T-cell (primary cell): ENCODE results near the gene TECR. TPM values are rescaled to one million over a fixed set of nuclear protein-coding genes. Genes with fewer than 3 reads are reported as not detected.
A peak's percentile ranks its signal among the peaks of the same experiment; 100 is the strongest.

ENCODE experiments used
- ATAC-seq, 4 experiments: fragments of 200-7000 bp in 3 of 4; fragments of 150-1000 bp in 1 of 4; cut with Tn5 transposase; replicated peaks in 1 of 4; 1 replicate in 3 of 4; 2 replicates in 1 of 4; pipeline ENCODE4 v1.10.0; 2021; ENCODE audit warnings: moderate library complexity in 3 of 4, mild to moderate bottlenecking in 2 of 4, moderate number of reproducible peaks in 1 of 4
- CTCF ChIA-PET, 2 donors: fragments of 300-600 bp; sonication (Branson Sonifier 250); formaldehyde crosslinking; loops; one replicate each; lab custom pipeline; 2022; ENCODE audit warnings: antibody characterized with exemption in 2 of 2; lab: Charles Lee
- POLR2A ChIA-PET, 2 donors: fragments of 300-600 bp; sonication (Branson Sonifier 250); formaldehyde crosslinking; loops; one replicate each; lab custom pipeline; 2022; ENCODE audit warnings: antibody characterized with exemption in 2 of 2; lab: Charles Lee
- DNase-seq, 35 experiments: peaks; one replicate each; pipeline versions ENCODE4 v3.0.0 to v3.0.0-alpha.2; 2013 to 2023
- H3K27ac ChIP-seq: one replicate; pipeline ENCODE4 v1.5.1; 2013; ENCODE audit warnings: low read length
- H3K27me3 ChIP-seq, 2 experiments: replicated peaks in 1 of 2; 1 replicate in 1 of 2; 2 replicates in 1 of 2; pipeline versions ENCODE4 v1.6.1 to v1.7.0; 2013; ENCODE audit warnings: low read length in 1 of 2, mixed read lengths in 1 of 2; ENCODE audit not compliant: control insufficient read depth in 2 of 2, insufficient read depth in 2 of 2; ENCODE audit errors: extremely low read depth in 1 of 2
- H3K36me3 ChIP-seq, 2 donors: 1 replicate in 1 of 2; 2 replicates in 1 of 2; pipeline versions ENCODE4 v1.6.1 to v1.7.0; 2013; ENCODE audit warnings: low read length in 1 of 2; ENCODE audit not compliant: control insufficient read depth in 2 of 2, insufficient read depth in 1 of 2; ENCODE audit errors: extremely low read depth in 1 of 2
- H3K4me1 ChIP-seq, 2 experiments: 1 replicate in 1 of 2; 2 replicates in 1 of 2; pipeline versions ENCODE4 v1.6.1 to v1.7.0; 2013; ENCODE audit warnings: low read length in 2 of 2, mixed read lengths in 1 of 2; ENCODE audit not compliant: insufficient read depth in 2 of 2, control insufficient read depth in 1 of 2; ENCODE audit errors: extremely low read depth in 1 of 2
- H3K4me3 ChIP-seq, 2 donors: 1 replicate in 1 of 2; 2 replicates in 1 of 2; pipeline versions ENCODE4 v1.5.1 to v1.7.0; 2013; ENCODE audit warnings: mild to moderate bottlenecking in 2 of 2, low read length in 1 of 2, moderate library complexity in 1 of 2; ENCODE audit not compliant: control insufficient read depth in 1 of 2; ENCODE audit errors: extremely low read depth in 1 of 2
- H3K9me3 ChIP-seq: 2 replicates; pipeline ENCODE4 v1.7.0; 2013
- H3K27ac Mint-ChIP-seq, 2 donors: one replicate each; pipeline ENCODE4 v1.8.0; 2020 to 2021; ENCODE audit warnings: mild to moderate bottlenecking in 2 of 2, mixed read lengths in 2 of 2
- H3K27me3 Mint-ChIP-seq, 2 donors: one replicate each; pipeline ENCODE4 v1.8.0; 2021 to 2022; ENCODE audit warnings: mixed read lengths in 2 of 2
- H3K36me3 Mint-ChIP-seq: one replicate; pipeline ENCODE4 v1.8.0; 2021; ENCODE audit warnings: mixed read lengths
- H3K4me1 Mint-ChIP-seq, 3 donors: one replicate each; pipeline ENCODE4 v1.8.0; 2020 to 2022; ENCODE audit warnings: mixed read lengths in 3 of 3, mild to moderate bottlenecking in 1 of 3
- H3K4me3 Mint-ChIP-seq, 3 donors: one replicate each; pipeline ENCODE4 v1.8.0; 2020 to 2022; ENCODE audit warnings: mild to moderate bottlenecking in 3 of 3, mixed read lengths in 3 of 3, moderate library complexity in 3 of 3
- H3K9me3 Mint-ChIP-seq, 3 donors: one replicate each; pipeline ENCODE4 v1.8.0; 2020 to 2022; ENCODE audit warnings: mixed read lengths in 3 of 3
- WGBS: methylation state at CpG from one replicate; pipeline ENCODE4 v1.1.5; 2013; ENCODE audit warnings: missing lambda C conversion rate; ENCODE audit not compliant: insufficient coverage; 5-methylcytosine and 5-hydroxymethylcytosine counted together
- total RNA-seq, 35 experiments: library from RNA in 6 of 35; stranded (reverse) in 6 of 35; fragments of 120-200 nt in 1 of 35; gene quantifications; one replicate each; pipeline versions ENCODE4 v1.2.1 to v1.2.4 and lab custom pipeline; 2013 to 2026

TECR gene
- total RNA-seq, 5 donors from 2014 or later (not counting 1 experiment from before 2014, with no cell fraction given) = 137 to 207 (median 171) TPM

DNA sequence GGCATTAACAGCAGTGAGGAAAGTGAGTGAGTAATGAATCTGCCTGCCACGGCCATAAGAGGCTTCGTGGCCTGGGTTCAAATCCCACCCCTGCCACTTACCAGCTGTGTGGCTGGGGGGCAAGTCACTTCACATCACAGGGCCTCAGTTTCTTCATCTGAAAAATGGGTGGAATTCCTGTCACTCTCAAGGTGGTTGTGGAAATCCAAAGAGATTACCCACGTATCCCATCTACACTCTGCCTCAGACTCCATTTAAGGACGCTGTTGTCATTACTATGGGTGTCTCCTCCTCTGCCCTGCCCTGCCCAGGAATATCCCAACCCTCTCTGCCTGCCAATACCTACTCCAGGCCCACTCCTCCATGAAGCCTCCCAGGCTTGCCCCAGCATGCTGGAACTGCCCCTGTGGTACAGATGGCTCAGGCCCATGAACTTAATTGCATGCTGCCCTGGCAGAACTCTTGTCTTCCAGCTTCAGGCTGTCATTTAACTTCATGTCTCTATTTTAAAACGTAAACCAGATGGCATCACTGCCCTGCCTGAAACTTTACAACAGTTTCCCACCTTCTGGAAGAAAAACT lies 36.5 kb upstream of the TECR start:
- H3K27me3 ChIP-seq = peaks cover 0 to 4% of the 10 kb centered on the region in 2 experiments
- no peak overlapping the region for H3K4me3 ChIP-seq
- H3K4me1 ChIP-seq = peaks cover 0 to 20% of the 10 kb centered on the region in 2 experiments
- no peak overlapping the region for H3K27ac ChIP-seq
- Mint-ChIP-seq H3K4me1 (peaks cover 21 to 30% (median 23%) of the 10 kb centered on the region in 3 donors), H3K4me3 (no peak overlapping the region), H3K9me3 (no peaks in the 10 kb centered on the region), H3K27ac (peak overlapping the region; percentile 74 to 80), H3K27me3 (no peaks in the 10 kb centered on the region), H3K36me3 (peaks cover 21% of the 10 kb centered on the region)
- CTCF ChIA-PET = interaction anchor here (0.5 to 0.8 kb wide), 2 partner anchors 14 to 49 kb away, joined by 3 read pairs; no protein-coding TSS in a partner anchor
- POLR2A ChIA-PET = no interaction called here
- no peaks in the 10 kb centered on the region for H3K9me3 ChIP-seq
- H3K36me3 ChIP-seq = peaks cover 8 to 10% of the 10 kb centered on the region in 2 donors
- ATAC-seq (no peak), DNase-seq (no peak)
- WGBS = 89% methylated on average over 2 of the region's 5 CpGs

DNA sequence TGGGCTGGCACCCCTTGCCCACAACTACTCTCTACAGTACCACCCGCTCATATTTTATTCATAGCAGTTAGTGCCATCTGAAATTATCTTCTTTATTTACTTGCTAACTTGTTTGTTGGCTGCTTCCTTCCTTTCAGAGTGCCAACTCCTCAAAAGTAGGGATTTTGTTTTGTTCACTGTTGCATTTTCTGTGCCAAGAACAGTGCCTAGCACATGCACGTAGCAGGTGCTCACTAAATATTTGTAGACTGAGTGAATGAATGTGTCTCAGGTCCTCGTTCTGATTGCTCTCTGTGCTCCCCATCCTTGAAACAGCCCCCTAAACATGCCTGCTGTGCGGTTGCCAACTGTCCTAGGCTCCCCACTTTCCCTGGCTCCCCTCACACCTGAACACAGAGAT lies 35.0 kb upstream of the TECR start:
- Mint-ChIP-seq H3K4me1 (peaks cover 21 to 30% (median 23%) of the 10 kb centered on the region in 3 donors), H3K4me3 (peak overlapping the region; percentile 81 to 88 (median 81))
- CTCF ChIA-PET = interaction anchor here in 1 of 2 donors (1.6 kb wide), 1 partner anchor 15 kb away, joined by 4 read pairs; no protein-coding TSS in a partner anchor

DNA sequence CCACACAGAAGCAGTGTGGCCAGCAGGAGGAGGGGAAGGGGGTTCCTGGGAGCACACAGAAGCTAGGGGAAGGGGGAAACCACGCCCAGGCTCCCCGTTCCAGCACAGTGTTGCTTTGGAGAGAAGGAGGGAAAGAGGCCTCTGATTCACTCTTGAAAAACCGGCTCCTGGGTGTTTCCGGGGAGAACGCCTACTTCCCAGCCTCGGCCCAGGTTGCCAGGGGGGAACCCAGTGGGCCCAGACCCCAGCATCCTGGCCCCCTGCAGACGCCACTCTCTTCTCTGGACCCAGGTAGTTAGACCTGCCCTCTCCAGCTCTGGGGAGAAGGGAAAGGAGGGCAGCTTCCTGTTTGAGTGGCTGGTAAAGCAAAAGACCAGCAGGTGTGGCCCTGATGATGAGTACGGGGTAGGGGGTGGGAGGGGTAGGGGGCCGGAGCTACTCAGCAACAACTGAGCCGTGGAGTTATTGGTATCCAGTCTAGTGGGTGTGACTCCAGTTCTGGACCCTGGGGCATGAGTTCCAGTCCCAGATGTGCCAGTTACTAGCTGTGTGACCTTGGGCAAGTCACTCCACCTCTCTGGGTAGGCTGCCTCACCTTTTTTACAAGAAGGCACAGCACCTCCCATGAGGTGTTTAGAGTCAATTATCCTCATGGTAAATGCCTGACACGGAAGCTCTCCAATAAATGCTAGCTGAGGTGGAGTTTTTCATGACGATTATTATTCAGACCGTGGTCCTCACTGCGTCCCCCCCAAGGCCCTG lies 34.3 kb upstream of the TECR start:
- Histone ChIP-seq H3K9me3 (no peaks in the 10 kb centered on the region), H3K27me3 (peaks cover 0 to 4% of the 10 kb centered on the region in 2 experiments), H3K27ac (peak overlapping the region; percentile 60), H3K36me3 (peaks cover 0 to 4% of the 10 kb centered on the region in 2 donors), H3K4me1 (peaks cover 0 to 20% of the 10 kb centered on the region in 2 experiments), H3K4me3 (peak overlapping the region; percentile 42 to 66)
- Mint-ChIP-seq H3K36me3 (peaks cover 10% of the 10 kb centered on the region), H3K9me3 (no peaks in the 10 kb centered on the region), H3K4me1 (peaks cover 21 to 30% (median 23%) of the 10 kb centered on the region in 3 donors), H3K27ac (peak overlapping the region; percentile 89 to 90), H3K4me3 (peak overlapping the region; percentile 81 to 88 (median 81)), H3K27me3 (no peaks in the 10 kb centered on the region)
- CTCF ChIA-PET = interaction anchor here (0.5 to 1.6 kb wide), 3 partner anchors 10 to 250 kb away, joined by 4 to 8 read pairs (median 4); no protein-coding TSS in a partner anchor
- POLR2A ChIA-PET = interaction anchor here (0.6 to 2.2 kb wide), 5 partner anchors 12 to 37 kb away, joined by 3 to 11 read pairs (median 3); partner anchors contain the start of gene DNAJB1 (in 1 of the 2)
- WGBS = 38% methylated on average over 10 of the region's 14 CpGs
- peak in 2 of 4 experiments; percentile 13 to 15 for ATAC-seq
- peak in 1 of 35 experiments; percentile 39 for DNase-seq

More for the DNA sequence above, 35.0 kb upstream of the TECR start:
- DNase-seq = no peak
- H3K27me3 ChIP-seq = peaks cover 0 to 4% of the 10 kb centered on the region in 2 experiments
- peaks cover 0 to 20% of the 10 kb centered on the region in 2 experiments for H3K4me1 ChIP-seq
- WGBS = 100% methylated on average over 1 of the region's 4 CpGs
- H3K27me3 Mint-ChIP-seq = no peaks in the 10 kb centered on the region
- peaks cover 15% of the 10 kb centered on the region for H3K36me3 Mint-ChIP-seq
- peaks cover 0 to 4% of the 10 kb centered on the region in 2 donors for H3K36me3 ChIP-seq
- ATAC-seq = no peak
- H3K4me3 ChIP-seq = no peak overlapping the region
- no peaks in the 10 kb centered on the region for H3K9me3 Mint-ChIP-seq
- H3K27ac ChIP-seq = peak overlapping the region; percentile 44
- no peaks in the 10 kb centered on the region for H3K9me3 ChIP-seq
- H3K27ac Mint-ChIP-seq = peak overlapping the region; percentile 89 to 90
- POLR2A ChIA-PET = interaction anchor here in 1 of 2 donors (2.2 kb wide), 1 partner anchor 12 kb away, joined by 11 read pairs; no protein-coding TSS in a partner anchor

DNA sequence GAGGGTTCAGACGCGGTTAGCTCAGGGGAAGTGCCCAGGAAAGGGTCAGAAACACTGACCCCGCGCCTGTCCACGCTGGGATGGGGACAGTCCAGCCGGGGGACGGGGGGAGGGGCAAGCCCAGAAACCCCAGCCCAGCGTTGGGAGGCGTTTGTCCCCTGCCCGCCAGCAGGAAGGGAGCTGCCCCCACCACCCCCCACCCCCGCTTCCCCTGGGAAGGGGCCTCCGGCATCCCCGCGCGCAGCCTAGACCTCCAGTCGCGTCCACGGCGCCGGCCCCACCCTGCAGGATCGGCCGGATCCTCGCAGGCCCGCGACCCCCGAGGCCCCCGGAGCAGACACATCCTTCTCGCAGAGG lies 33.7 kb upstream of the TECR start:
- Mint-ChIP-seq H3K4me1 (peaks cover 21 to 30% (median 23%) of the 10 kb centered on the region in 3 donors), H3K27me3 (no peaks in the 10 kb centered on the region), H3K36me3 (peaks cover 10% of the 10 kb centered on the region), H3K4me3 (peak overlapping the region; percentile 81 to 88 (median 81)), H3K9me3 (no peaks in the 10 kb centered on the region), H3K27ac (peak overlapping the region; percentile 89 to 90)
- POLR2A ChIA-PET = interaction anchor here in 1 of 2 donors (0.7 to 2.2 kb wide), 4 partner anchors 11 to 23 kb away, joined by 3 to 11 read pairs (median 3); partner anchors contain the start of gene DNAJB1
- DNase-seq (no peak), ATAC-seq (no peak)
- H3K36me3 ChIP-seq = peaks cover 0 to 4% of the 10 kb centered on the region in 2 donors
- no peaks in the 10 kb centered on the region for H3K9me3 ChIP-seq
- peaks cover 0 to 20% of the 10 kb centered on the region in 2 experiments for H3K4me1 ChIP-seq
- peaks cover 0 to 4% of the 10 kb centered on the region in 2 experiments for H3K27me3 ChIP-seq
- peak overlapping the region; percentile 42 to 66 for H3K4me3 ChIP-seq
- H3K27ac ChIP-seq = peak overlapping the region; percentile 60
- CTCF ChIA-PET = interaction anchor here (0.5 to 1.6 kb wide), 3 partner anchors 10 to 250 kb away, joined by 4 to 8 read pairs (median 4); no protein-coding TSS in a partner anchor
- WGBS = under 1% methylated on average over 19 of the region's 28 CpGs

DNA sequence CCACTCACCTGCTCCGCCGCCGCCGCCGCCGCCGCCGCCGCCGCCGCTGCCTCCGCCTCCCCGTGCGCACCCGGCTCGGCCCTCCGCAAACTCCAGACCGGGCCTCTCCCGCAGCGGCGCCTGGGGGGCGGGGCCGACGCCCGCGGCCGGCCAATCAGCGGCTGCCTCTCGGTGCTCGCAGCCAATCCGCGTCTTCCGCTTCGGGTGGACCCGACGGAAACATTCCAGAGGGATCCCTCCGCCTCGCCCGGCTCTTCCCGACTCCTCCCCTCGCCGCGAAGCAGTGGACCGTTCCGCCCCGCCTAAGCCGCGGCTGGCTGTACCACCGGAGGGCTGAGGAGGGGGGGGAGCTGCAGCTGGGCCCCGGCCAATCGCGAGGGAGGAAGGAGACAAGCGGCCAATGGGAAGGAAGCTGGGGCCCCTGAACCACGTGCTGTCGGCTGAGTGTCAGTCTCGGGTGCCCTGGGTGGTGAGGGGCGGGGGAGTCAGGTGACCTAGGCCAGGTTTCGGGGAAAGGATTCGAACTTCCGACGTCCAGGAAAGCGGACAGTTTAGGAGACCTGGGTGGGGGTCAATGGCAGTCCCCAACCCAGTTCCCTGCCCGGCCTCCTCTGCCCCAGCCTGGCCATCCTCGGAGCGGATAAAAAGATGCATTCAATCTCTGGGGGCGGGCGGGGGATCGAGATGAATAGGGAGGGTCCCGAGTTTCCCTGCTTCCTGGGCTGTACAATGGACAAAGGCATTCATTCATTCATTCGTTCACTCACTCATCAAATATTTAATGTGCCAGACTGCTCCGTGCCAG lies 33.2 kb upstream of the TECR start, which contains the start of gene GIPC1:
GIPC1 (minus strand) TSS at position 99 of the 805 bp plus-strand sequence. CDS start 13,151 bp downstream, outside the sequence.
- peak; percentile 88 to 90 (median 89) for ATAC-seq
- peak within 1 kb of the TSS; percentile 81 to 88 (median 81) for H3K4me3 Mint-ChIP-seq
- ChIA-PET POLR2A (interaction anchor here in 1 of 2 donors (0.5 to 2.2 kb wide), 4 partner anchors 10 to 134 kb away, joined by 3 to 11 read pairs (median 3); partner anchors contain the start of gene DNAJB1), CTCF (interaction anchor here in 1 of 2 donors (0.6 to 1.7 kb wide), 8 partner anchors 9 to 360 kb away, joined by 3 to 8 read pairs (median 4); partner anchors contain the start of gene ASF1B)
- 2% methylated on average over 57 of the region's 71 CpGs for WGBS
- DNase-seq = peak; percentile 56 to 88 (median 73)
- H3K9me3 ChIP-seq = no peaks in the 10 kb centered on the region
- H3K4me1 ChIP-seq = peaks cover 0 to 20% of the 10 kb centered on the region in 2 experiments
- H3K4me1 Mint-ChIP-seq = peaks cover 21 to 30% (median 23%) of the 10 kb centered on the region in 3 donors
- H3K27ac ChIP-seq = peak within 1 kb of the TSS; percentile 73
- H3K36me3 ChIP-seq = peaks cover 0 to 4% of the 10 kb centered on the region in 2 donors
- peak within 1 kb of the TSS; percentile 42 to 87 for H3K4me3 ChIP-seq
- peaks cover 0 to 4% of the 10 kb centered on the region in 2 experiments for H3K27me3 ChIP-seq
- no peaks in the 10 kb centered on the region for H3K9me3 Mint-ChIP-seq
- peak within 1 kb of the TSS; percentile 89 to 90 for H3K27ac Mint-ChIP-seq
- no peaks in the 10 kb centered on the region for H3K27me3 Mint-ChIP-seq
- H3K36me3 Mint-ChIP-seq = peaks cover 10% of the 10 kb centered on the region
